ENCODE data around the gene KREMEN1.

The KREMEN1 gene

DNA sequence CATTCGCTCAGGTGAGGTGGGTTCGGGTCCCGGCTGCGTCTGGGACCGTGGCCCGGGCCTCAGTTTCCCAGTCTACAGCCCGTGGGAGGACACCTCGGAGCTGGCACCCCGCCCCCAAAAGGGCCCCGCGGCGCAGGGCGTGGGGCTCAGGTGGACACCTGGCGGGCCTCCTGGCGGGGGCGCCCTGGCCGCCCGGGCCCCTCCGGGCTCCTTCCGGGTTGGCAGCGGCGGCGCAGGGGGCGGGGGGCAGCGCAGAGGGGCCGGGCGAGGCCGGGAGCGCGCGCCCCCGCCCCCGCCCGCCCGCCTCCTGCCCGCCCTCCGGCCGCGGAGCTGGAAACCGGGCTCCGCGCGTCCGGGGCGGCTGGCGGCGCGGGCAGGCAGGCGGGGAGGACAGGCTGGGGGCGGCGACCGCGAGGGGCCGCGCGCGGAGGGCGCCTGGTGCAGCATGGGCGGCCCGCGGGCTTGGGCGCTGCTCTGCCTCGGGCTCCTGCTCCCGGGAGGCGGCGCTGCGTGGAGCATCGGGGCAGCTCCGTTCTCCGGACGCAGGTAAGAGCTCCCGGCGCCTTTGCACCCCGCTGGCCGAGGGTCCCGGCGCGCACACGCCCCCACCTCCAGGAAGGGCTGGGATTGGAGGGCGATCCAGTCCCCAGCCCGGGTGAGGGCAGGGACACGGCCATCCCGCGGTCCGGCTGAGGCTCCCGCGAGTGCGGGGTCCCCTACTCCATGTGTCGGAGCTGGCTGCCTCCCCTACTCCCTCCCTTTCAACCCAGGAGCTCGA is 132.9 kb downstream of the KREMEN1 start, which contains the start of gene EMID1:
Gene EMID1 (plus strand): TSS at position 303 of the 778 bp plus-strand sequence. CDS start 143 bp downstream, at position 446.
- DNase-seq (ENCODE audit: low read depth, low spot score), result no peak

DNA sequence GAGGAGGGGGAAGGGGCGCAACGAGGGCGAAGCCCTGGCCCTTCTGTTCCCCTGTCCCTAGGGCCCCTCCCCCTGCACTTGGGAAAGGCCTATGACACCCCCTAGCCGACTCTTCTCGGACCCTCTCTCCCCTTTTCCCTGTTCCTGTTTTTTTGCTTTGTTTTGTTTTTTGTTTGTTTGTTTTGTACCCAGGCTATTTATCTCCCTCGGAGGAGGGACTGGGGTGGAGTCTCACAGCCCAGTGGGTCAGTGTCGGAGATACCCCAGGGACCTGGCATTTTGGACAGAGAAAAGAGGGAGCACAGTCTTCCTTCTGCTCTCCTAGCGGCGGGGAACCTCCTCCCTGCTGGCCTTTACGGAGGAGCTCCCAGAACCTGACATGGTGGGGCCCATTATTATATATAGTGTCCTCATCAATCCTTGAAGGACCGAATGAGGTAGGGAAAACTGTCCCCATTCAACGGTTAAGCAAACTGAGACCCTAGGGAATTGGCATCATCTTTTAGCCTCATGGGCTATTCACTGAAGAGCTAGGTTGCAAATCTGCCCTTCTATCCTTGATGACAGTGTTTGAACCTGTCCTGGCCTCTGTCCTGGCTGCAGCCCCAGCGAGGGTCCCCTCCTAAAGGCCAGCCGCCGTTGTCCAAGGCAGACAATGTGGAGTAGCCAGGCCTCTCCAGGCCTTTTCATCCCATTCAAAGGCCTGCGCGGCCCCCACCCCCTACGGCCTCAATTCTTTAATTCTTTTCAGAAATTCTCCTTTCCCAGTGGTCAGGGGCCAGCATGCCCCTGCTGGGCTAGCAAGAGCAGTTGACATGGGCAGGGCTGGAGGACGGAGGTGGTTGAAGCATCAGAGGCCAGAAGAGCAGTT is 133.8 kb downstream of the KREMEN1 start:
- no peak for DNase-seq (ENCODE audit: low read depth, low spot score)

DNA sequence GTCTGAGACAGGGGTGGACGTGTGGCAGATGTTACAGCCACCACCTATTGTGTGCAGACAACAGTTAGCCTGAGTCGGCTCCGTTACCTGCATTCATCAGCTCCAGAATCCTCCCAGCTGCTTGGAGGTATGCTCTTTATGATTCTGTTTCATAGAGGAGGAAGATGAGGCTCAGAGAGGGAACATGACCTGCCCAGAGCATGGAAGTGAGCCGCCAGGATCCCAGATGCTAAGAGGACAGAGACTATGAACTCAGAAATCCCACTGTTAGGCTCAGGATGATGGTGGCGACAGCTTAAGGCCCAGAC is 134.4 kb downstream of the KREMEN1 start:
- DNase-seq (ENCODE audit: low read depth, low spot score), result no peak

DNA sequence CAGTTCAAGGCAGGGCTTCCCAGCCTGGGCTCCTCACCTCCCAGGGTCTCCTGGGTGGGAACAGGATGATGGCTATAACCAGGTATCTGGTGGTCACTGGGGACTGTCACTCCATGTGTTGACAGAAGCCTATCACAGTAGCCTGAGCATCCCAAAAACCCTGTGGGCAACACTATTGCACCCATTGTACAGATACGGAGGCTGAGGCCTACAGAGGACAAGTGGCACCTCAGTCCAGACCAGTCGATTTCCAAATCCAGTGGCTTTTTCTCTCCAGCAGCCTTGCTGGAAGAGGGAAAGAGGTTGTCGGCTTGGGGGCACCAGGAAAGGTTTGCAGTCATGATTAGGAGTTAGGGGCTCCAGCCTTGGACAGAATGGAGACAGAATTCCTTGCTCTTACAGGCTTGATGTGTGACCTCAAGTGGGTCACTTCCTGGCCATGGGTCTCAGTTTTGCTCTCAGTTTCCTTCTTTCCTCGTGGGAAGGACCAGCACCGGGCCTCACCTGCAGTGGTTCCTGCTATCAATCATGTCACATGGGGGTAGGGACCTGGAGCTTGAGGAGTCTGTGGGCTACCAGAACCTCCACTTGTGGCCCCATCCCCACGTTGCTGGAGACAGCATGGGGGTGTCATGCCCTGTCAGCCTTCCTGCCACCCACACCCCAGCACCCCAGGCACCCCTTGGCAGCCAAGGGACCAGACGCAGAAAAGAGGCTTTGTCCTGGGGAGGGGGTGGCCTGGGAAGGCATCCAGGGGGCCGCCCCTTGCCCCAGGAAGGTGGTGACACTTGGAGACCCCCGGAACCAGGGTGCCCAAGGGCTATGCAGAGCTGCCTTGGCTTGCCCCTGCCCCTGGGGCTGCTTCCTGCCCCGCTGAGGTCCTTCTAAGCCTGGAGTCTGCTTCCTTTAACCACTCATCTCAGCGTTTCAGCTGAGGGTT is 135.0 kb downstream of the KREMEN1 start:
- DNase-seq (ENCODE audit: low read depth, low spot score), result no peak

DNA sequence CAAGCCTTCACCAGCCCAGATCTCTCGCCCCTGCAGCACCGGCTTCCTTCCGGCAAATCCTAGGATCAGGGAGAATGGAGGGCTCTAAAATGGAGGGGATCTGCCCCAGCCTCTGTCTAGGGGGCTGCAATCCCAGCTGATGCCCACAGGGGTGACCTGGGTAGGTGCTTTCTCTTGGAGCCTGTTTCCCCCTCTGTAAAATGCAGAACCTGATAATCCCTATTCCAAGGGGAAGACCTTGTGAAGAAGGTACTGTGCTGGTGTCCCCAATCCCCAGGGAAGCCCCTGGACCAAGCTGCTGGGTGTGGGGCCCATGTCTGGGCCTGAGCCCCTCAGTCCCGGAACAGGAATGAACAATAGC is 135.6 kb downstream of the KREMEN1 start:
- DNase-seq (ENCODE audit: low read depth, low spot score), result no peak

DNA sequence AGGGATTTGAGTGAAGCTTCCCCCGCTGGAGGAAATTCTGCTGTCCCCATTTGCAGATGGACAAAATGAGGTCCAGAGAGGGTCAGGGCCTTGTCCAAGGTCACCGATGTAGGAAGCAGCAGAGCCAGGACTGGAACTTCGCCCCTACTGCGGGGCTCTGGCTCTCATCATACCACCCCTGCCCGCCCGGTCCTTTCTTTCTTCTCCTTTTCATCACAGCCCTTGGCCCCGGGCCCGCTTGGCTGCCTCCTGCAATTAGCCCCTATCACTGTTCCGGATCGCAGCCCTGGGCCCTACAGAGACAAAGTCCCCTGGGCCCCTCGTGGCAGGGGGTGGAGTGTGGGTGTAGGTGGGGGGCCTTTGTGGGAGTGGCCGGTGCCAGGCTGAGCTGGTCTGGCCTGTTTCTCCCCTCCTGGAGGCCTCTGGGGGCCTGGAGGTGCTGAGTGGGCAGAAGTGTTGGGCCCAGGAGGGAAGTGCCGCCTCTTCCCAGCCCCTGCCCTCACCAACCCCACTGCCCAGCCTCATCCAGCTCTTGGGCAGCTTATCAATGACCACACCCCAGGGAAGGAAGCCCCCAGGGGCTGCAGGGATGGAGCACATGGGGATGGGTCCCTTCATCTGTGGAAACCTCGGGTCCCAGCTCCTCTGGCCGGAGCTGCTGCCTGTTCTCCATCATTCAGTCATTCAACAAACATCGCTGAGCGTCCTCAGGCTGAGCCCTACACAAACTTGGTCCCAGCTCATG is 136.2 kb downstream of the KREMEN1 start:
- no peak for DNase-seq (ENCODE audit: low read depth, low spot score)

DNA sequence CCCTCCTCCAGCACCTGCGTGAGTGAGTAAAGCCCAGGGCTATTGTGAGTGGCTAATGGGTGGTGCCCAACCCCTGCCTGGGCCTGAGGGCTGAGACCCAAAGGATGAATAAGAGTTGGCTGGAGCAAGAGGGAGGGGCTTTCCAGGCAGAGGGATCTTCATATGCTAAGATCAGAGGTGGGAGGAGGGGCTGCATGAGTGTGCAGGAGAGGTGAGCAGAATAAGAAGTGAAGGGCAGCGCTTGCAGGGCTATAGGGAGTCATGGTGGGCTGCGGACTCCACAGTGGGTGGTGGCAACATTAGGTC is 136.7 kb downstream of the KREMEN1 start:
- no peak for DNase-seq (ENCODE audit: low read depth, low spot score)

DNA sequence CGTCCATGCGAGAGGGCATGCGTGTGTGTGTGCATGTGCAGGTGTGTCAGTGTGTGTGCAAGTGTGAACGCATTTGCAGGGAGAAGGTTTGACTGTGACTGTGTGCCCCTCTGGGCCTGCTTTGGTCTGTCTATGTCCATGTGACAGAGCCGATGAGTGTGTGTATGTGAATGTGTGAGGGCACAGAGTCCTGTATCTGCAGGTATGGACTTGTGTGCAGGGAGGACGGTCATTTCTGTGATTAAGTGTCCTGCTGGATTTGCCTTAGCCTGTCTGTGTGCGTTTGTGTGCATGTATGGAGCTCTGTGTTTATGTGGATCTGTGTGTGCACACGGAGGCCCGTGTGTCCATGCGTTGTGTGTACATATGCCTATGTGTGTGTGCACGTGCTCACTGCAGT is 138.2 kb downstream of the KREMEN1 start:
- DNase-seq (ENCODE audit: low read depth, low spot score), result no peak

DNA sequence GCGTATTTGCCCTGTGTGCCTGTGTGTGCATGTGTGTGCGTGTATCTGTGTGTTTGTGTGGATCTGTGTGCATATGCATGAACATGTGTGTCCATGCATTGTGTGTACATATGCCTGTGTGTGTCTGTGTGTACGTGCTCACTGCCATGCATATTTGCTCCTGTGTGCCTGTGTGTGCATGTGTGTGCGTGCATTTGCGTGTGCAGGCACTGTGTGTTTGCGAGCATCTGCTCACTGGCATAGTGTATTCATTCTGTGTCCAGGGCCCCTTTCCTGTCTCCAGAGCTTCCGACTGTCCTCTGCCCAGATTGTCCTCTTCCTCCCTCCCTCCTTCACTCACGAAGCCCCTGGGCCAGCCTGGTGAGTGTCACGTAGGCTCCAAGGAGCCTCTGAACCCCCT is 138.6 kb downstream of the KREMEN1 start:
- no peak for DNase-seq (ENCODE audit: low read depth, low spot score)

DNA sequence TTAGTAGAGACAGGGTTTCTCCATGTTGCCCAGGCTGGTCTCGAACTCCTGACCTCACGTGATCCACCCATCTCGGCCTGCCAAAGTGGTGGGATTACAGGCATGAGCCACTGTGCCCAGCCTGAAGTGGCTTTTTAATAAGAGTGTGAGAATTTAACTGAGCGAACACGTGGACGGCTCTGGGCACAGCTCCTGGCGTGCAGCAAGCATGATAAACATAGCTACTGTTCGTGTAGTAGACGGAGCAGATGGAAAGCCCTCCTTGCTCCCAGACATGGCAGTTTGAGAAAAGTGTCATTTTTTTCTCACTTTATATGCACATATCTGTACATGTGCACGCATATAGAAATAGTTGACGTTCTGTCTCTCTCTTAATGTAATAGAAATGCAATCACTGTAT is 139.9 kb downstream of the KREMEN1 start:
- no peak for DNase-seq (ENCODE audit: low read depth, low spot score)

DNA sequence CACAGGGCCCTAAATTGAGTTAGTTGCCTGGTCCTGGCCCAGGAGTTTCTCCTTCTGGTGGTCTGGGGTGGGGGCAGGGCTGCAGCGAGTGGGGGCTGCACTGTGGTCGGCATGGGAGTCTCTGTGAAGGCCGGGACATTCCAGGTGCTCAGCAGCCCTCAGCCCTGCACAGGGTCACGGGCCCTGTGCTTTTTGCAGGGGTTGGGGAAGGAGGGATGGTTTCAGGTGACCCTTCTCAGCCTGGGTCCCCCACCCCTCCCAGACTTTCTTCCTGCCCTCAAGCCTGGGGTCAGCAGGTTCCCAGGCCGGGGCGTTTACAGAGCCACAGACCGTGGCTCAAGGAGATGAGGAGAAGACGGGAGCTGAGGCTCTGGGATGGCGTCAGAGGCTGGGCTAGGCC is 140.7 kb downstream of the KREMEN1 start:
- DNase-seq (ENCODE audit: low read depth, low spot score), result no peak

DNA sequence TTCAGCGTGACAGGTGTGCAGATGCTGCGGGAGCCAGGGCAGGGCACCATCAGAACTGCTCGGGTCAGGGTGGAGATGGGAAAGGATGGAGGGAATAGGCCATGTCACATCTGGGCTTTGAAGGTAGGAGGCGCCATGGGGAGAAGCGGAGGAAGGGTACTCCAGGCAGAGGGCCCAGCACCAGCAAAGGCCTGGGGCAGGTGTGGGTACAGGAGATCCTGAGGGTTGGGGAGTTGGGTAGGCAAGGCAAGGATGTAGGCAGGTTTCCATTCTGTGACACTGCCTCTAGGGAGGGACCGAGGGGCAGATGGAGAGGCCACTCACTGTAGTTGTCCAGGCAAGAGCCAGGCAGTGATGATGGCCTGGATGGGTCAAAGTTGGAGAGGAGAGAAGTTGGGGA is 141.4 kb downstream of the KREMEN1 start:
- no peak for DNase-seq (ENCODE audit: low read depth, low spot score)

DNA sequence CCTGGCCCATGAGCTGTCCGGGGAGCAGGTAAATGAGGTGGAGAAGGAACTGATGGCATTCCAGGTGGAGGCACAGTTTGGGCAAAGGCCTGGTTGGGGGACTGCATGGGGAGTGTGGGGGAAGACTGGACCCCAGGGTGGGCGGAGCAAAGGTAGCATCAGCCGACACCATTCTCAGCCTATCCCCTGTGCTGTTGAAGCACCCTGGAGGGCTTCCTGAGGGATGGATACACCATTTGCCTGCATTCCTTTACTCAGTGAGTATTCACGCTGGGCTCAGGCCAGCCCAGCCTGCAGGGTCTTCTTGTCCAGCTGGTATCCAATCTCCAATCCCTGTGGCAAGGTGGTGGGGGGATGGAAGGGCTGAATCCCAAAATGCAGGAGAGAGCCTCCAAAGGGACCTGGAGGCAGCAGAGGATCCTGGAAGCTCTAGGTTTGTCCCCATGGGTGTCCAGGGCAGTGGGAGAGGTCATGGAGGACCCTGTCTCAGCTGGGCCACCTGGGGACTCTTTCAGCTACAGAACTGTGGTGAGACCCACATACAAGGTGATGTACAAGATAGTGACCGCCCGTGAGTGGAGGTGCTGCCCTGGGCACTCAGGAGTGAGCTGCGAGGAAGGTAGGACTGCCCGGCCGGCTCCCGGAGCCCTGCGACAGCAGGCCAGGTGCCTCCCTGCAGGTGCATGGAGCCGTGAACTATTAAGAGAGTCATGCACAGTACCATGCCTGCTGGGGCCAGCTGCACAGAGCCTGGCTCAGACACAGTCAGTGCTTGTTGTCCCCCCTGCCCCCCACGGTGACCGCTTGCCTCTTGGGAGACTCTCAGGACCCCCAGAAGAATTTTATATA is 142.4 kb downstream of the KREMEN1 start:
- no peak for DNase-seq (ENCODE audit: low read depth, low spot score)

DNA sequence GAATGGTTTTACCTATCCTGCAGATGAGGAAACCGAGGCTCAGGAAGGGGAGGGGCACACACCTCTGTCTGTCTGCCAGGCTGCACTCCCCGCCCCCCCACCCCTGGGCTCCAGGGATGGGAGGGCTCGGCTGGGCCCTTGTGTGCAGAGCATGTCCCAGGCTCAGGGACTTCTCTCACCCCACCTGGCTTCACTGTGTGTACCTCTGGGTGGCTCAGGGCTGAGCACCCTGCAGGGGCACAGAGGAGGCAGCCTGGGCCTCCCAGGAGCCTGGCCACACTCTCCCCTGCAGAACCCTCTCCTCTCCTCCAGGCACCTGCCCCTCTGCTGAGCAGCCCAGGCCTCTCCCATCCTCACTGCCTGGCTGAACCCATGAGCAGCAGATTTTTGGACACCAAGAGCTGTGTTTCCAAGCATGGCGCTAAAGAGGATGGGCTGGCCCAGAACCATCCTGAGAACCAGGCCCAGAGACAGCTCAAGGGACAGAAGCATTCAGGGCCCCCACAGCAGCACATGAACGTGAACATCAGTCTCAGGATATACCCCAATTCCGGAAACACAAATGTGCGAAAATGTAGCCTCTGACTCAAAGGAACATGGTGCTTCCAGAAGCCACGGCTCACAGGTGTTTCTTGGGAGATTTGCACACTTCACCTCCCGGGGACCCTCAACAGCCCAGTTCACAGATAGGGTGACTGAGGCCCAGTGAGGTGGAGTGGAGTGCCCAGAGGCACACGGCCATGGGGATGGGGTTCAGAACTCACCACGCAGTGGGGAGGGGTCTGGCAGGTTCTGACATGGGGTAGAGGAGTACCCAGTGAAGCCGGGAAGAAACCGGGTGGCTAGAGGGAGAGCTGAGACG is 143.4 kb downstream of the KREMEN1 start:
- DNase-seq (ENCODE audit: low read depth, low spot score), result no peak

DNA sequence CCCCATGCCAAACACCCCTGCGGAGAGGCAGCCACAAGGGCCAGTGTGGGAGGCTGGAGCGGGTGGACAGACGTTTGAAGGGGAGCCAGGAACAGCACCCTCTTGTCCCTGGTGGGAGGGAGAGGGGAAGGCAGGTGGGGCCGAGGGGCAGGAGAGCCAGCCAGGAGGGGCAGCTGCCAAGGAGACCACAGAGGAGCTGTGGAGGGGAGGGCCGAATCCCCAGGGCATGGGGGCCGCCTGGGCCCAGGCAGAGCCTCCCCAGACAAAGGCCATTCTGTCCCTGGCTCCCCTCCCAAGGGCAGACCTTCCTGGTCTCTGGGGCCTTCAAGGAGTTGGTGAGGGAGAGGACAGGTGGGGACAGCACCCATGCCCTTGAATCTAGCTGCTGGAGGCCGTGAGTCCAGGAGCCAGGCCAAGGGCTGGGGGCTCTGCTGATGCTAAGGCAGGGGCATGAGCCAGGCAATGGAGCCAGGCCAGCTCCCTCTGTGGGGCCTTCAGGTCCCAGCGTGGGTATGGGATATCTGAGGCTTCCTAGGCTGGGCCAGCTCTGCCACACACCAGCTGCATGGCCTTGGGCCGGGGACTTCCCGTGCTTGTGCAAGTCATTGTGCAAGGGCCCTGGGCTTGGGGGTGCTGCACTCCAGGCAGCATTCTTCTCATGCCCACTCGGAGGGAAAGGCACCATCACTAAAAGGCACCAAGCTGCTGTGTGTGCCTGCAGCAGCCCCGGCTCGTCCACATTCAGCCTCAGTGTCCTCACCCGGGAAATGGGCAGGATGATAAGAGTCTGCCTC is 144.2 kb downstream of the KREMEN1 start:
- no peak for DNase-seq (ENCODE audit: low read depth, low spot score)
